Stimulated activated CD8-positive, alpha-beta memory T cell treated with anti-CD3 and anti-CD28 coated beads, Interleukin-7, amount 100 ng/mL, for 1 hour (primary cell): ENCODE results near the gene METTL2B.
"Not testable (repeated sequence)": the region's sequence is repeated elsewhere in the genome, so short reads cannot be mapped to it uniquely, and the experiment has no call there.

Source experiments
- DNase-seq, 2 donors: peaks; one replicate each; pipeline ENCODE4 v3.0.0-alpha.2; 2020; ENCODE audit warnings: low read depth in 2 of 2

METTL2B gene

GRCh38 chr7:128526062-128526466 lies 49.5 kb downstream of the METTL2B start:
- not testable (repeated sequence) for DNase-seq

- DNase-seq: not testable (repeated sequence)
Measured at GRCh38 chr7:128529191-128529590, 52.6 kb downstream of the METTL2B start.

GRCh38 chr7:128530121-128530854 lies 53.7 kb downstream of the METTL2B start:
- peak; percentile 9 to 13 for DNase-seq

- DNase-seq: no peak
Measured at GRCh38 chr7:128530855-128531104, 54.2 kb downstream of the METTL2B start.

GRCh38 chr7:128531105-128531954 lies 54.8 kb downstream of the METTL2B start:
- DNase-seq: peak; percentile 45 to 60

GRCh38 chr7:128531955-128532478 lies 55.5 kb downstream of the METTL2B start:
- peak; percentile 5 to 8 for DNase-seq

- not testable (repeated sequence) for DNase-seq
Measured at GRCh38 chr7:128532956-128533355, 56.4 kb downstream of the METTL2B start.

- not testable (repeated sequence) for DNase-seq
Measured at GRCh38 chr7:128537410-128537809, 60.9 kb downstream of the METTL2B start.

GRCh38 chr7:128542530-128542929 lies 66.0 kb downstream of the METTL2B start:
- not testable (repeated sequence) for DNase-seq

GRCh38 chr7:128543300-128543699 lies 66.8 kb downstream of the METTL2B start:
- DNase-seq: not testable (repeated sequence)

- DNase-seq: not testable (repeated sequence)
Measured at GRCh38 chr7:128546319-128546851, 69.8 kb downstream of the METTL2B start.

- DNase-seq: no peak
Measured at GRCh38 chr7:128550920-128551319, 74.4 kb downstream of the METTL2B start.

- not testable (repeated sequence) for DNase-seq
Measured at GRCh38 chr7:128554394-128554793, 77.8 kb downstream of the METTL2B start.
